ENCODE measurements around the gene TRMO. TPM values are rescaled to one million over a fixed set of nuclear protein-coding genes. Genes with fewer than 3 reads are reported as not detected.
A peak's percentile ranks its signal among the peaks of the same experiment; 100 is the strongest.

Gene TRMO
- total and polyA plus RNA-seq, 3 experiments from 2014 or later: 19.1 to 19.6 (median 19.2) TPM

GRCh38 chr9:97889941-97890887 is 32.1 kb downstream of the TRMO start:
- peak; percentile 31 to 73 (median 48) for DNase-seq
- ChIA-PET POLR2A (interaction anchor here (0.8 kb wide), 1 partner anchor 31 kb away, joined by 3 read pairs; no protein-coding TSS in a partner anchor), CTCF (interaction anchor here (0.6 to 5.8 kb wide), 15 partner anchors 10 to 427 kb away, joined by 3 to 87 read pairs (median 3); partner anchors contain the start of genes TRMO and XPA)
- Mint-ChIP-seq H3K9me3 (peaks cover 0 to 16% (median 5%) of the 10 kb centered on the region in 5 donors), H3K27ac (peak overlapping the region in 3 of 8 donors; percentile 32 to 75 (median 42)), H3K4me3 (peak overlapping the region in 1 of 7 donors; percentile 32), H3K36me3 (peaks cover 0 to 5% (median 4%) of the 10 kb centered on the region in 3 donors), H3K4me1 (peaks cover 3 to 7% (median 6%) of the 10 kb centered on the region in 3 donors), H3K27me3 (no peaks in the 10 kb centered on the region)
- Histone ChIP-seq H3K9me3 (ENCODE audit: low read length) (no peaks in the 10 kb centered on the region), H3K27me3 (ENCODE audit: insufficient read depth, low read length, poor library complexity, severe bottlenecking) (no peaks in the 10 kb centered on the region), H3K36me3 (ENCODE audit: insufficient read depth, low read length) (no peaks in the 10 kb centered on the region), H3K27ac (ENCODE audit: low read depth, low read length) (no peak overlapping the region), H3K4me1 (ENCODE audit: insufficient read depth, low read length) (peaks cover 9% of the 10 kb centered on the region), H3K4me3 (ENCODE audit: low read length) (no peak overlapping the region)

- Histone ChIP-seq H3K36me3 (ENCODE audit: insufficient read depth, low read length) (no peaks in the 10 kb centered on the region), H3K4me1 (ENCODE audit: insufficient read depth, low read length) (no peaks in the 10 kb centered on the region), H3K4me3 (ENCODE audit: low read length) (no peak overlapping the region), H3K9me3 (ENCODE audit: low read length) (no peaks in the 10 kb centered on the region), H3K27ac (ENCODE audit: low read depth, low read length) (no peak overlapping the region), H3K27me3 (ENCODE audit: insufficient read depth, low read length, poor library complexity, severe bottlenecking) (no peaks in the 10 kb centered on the region)
- ChIA-PET CTCF (interaction anchor here (3.1 kb wide), 1 partner anchor 10 kb away, joined by 22 read pairs; no protein-coding TSS in a partner anchor), POLR2A (no interaction called here)
- Mint-ChIP-seq H3K27me3 (peaks cover 0 to 1% of the 10 kb centered on the region in 2 donors), H3K4me3 (no peak overlapping the region), H3K9me3 (no peaks in the 10 kb centered on the region), H3K36me3 (peaks cover 3 to 12% (median 10%) of the 10 kb centered on the region in 3 donors), H3K4me1 (no peaks in the 10 kb centered on the region), H3K27ac (peak overlapping the region in 1 of 8 donors; percentile 33)
- no peak for DNase-seq
These were observed 42.0 kb downstream of the TRMO start for GRCh38 chr9:97880336-97880735.

- no peak for DNase-seq
- H3K4me1 Mint-ChIP-seq: no peaks in the 10 kb centered on the region
- H3K36me3 Mint-ChIP-seq: peaks cover 5 to 21% (median 8%) of the 10 kb centered on the region in 3 donors
- Histone ChIP-seq H3K4me1 (ENCODE audit: insufficient read depth, low read length) (no peaks in the 10 kb centered on the region), H3K27me3 (ENCODE audit: insufficient read depth, low read length, poor library complexity, severe bottlenecking) (no peaks in the 10 kb centered on the region), H3K9me3 (ENCODE audit: low read length) (no peaks in the 10 kb centered on the region), H3K4me3 (ENCODE audit: low read length) (no peak overlapping the region), H3K36me3 (ENCODE audit: insufficient read depth, low read length) (no peaks in the 10 kb centered on the region), H3K27ac (ENCODE audit: low read depth, low read length) (no peak overlapping the region)
- ChIA-PET CTCF (no interaction called here), POLR2A (no interaction called here)
- peaks cover 0 to 5% of the 10 kb centered on the region in 2 donors for H3K27me3 Mint-ChIP-seq
- H3K27ac Mint-ChIP-seq: peak overlapping the region in 1 of 8 donors; percentile 11
- H3K4me3 Mint-ChIP-seq: no peak overlapping the region
- peaks cover 0 to 1% (median 0%) of the 10 kb centered on the region in 5 donors for H3K9me3 Mint-ChIP-seq
These were observed 46.2 kb downstream of the TRMO start for GRCh38 chr9:97876061-97876460.

GRCh38 chr9:97875111-97875510 is 47.2 kb downstream of the TRMO start:
- Mint-ChIP-seq H3K27me3 (peaks cover 0 to 7% of the 10 kb centered on the region in 2 donors), H3K36me3 (peaks cover 5 to 28% (median 8%) of the 10 kb centered on the region in 3 donors), H3K9me3 (peaks cover 0 to 1% (median 0%) of the 10 kb centered on the region in 5 donors), H3K27ac (peak overlapping the region in 1 of 8 donors; percentile 33), H3K4me3 (no peak overlapping the region), H3K4me1 (no peaks in the 10 kb centered on the region)
- Histone ChIP-seq H3K4me1 (ENCODE audit: insufficient read depth, low read length) (no peaks in the 10 kb centered on the region), H3K4me3 (ENCODE audit: low read length) (no peak overlapping the region), H3K27ac (ENCODE audit: low read depth, low read length) (no peak overlapping the region), H3K27me3 (ENCODE audit: insufficient read depth, low read length, poor library complexity, severe bottlenecking) (no peaks in the 10 kb centered on the region), H3K9me3 (ENCODE audit: low read length) (no peaks in the 10 kb centered on the region), H3K36me3 (ENCODE audit: insufficient read depth, low read length) (no peaks in the 10 kb centered on the region)
- POLR2A ChIA-PET: no interaction called here
- CTCF ChIA-PET: no interaction called here
- DNase-seq: no peak

GRCh38 chr9:97874624-97875023 is 47.7 kb downstream of the TRMO start:
- DNase-seq: no peak
- Histone ChIP-seq H3K27ac (ENCODE audit: low read depth, low read length) (no peak overlapping the region), H3K4me3 (ENCODE audit: low read length) (no peak overlapping the region), H3K36me3 (ENCODE audit: insufficient read depth, low read length) (no peaks in the 10 kb centered on the region), H3K9me3 (ENCODE audit: low read length) (no peaks in the 10 kb centered on the region), H3K4me1 (ENCODE audit: insufficient read depth, low read length) (no peaks in the 10 kb centered on the region), H3K27me3 (ENCODE audit: insufficient read depth, low read length, poor library complexity, severe bottlenecking) (no peaks in the 10 kb centered on the region)
- no peaks in the 10 kb centered on the region for H3K4me1 Mint-ChIP-seq
- H3K27ac Mint-ChIP-seq: no peak overlapping the region
- ChIA-PET POLR2A (no interaction called here), CTCF (no interaction called here)
- H3K36me3 Mint-ChIP-seq: peaks cover 5 to 32% (median 8%) of the 10 kb centered on the region in 3 donors
- H3K27me3 Mint-ChIP-seq: peaks cover 0 to 10% of the 10 kb centered on the region in 2 donors
- peaks cover 0 to 1% (median 0%) of the 10 kb centered on the region in 5 donors for H3K9me3 Mint-ChIP-seq
- no peak overlapping the region for H3K4me3 Mint-ChIP-seq

- Histone ChIP-seq H3K36me3 (ENCODE audit: insufficient read depth, low read length) (no peaks in the 10 kb centered on the region), H3K9me3 (ENCODE audit: low read length) (no peaks in the 10 kb centered on the region), H3K4me3 (ENCODE audit: low read length) (no peak overlapping the region), H3K27me3 (ENCODE audit: insufficient read depth, low read length, poor library complexity, severe bottlenecking) (no peaks in the 10 kb centered on the region), H3K27ac (ENCODE audit: low read depth, low read length) (no peak overlapping the region), H3K4me1 (ENCODE audit: insufficient read depth, low read length) (no peaks in the 10 kb centered on the region)
- Mint-ChIP-seq H3K4me3 (no peak overlapping the region), H3K27ac (no peak overlapping the region), H3K4me1 (no peaks in the 10 kb centered on the region), H3K9me3 (peaks cover 0 to 2% (median 0%) of the 10 kb centered on the region in 5 donors), H3K36me3 (peaks cover 5 to 39% (median 8%) of the 10 kb centered on the region in 3 donors), H3K27me3 (peaks cover 3 to 15% of the 10 kb centered on the region in 2 donors)
- POLR2A ChIA-PET: no interaction called here
- no peak for DNase-seq
- CTCF ChIA-PET: no interaction called here
These were observed 48.4 kb downstream of the TRMO start for GRCh38 chr9:97873882-97874281.

DNA sequence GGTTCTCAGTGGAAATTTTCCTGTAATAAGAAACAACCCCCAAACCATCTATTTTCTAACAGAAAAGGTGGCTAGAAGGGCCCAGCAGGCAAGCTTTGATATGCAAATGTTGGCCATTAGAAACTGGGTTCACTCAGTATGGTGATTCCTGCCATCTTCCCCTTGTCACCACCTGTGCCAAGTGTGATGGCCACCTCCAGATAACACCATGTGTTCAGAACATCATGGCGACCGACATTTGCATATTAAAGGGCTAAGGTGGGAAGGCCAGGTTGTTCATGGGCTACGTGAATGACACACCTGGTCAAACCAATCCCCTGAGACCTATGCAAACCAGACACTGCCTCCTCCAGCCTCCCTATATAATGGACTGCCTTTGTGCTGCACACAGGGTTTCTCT is 48.9 kb downstream of the TRMO start:
- peaks cover 0 to 2% (median under 1%) of the 10 kb centered on the region in 5 donors for H3K9me3 Mint-ChIP-seq
- H3K9me3 ChIP-seq (ENCODE audit: low read length): no peaks in the 10 kb centered on the region
- ChIA-PET CTCF (no interaction called here), POLR2A (no interaction called here)
- H3K27ac ChIP-seq (ENCODE audit: low read depth, low read length): no peak overlapping the region
- H3K4me1 Mint-ChIP-seq: no peaks in the 10 kb centered on the region
- no peak overlapping the region for H3K27ac Mint-ChIP-seq
- H3K27me3 ChIP-seq (ENCODE audit: insufficient read depth, low read length, poor library complexity, severe bottlenecking): no peaks in the 10 kb centered on the region
- peaks cover 5 to 43% (median 8%) of the 10 kb centered on the region in 3 donors for H3K36me3 Mint-ChIP-seq
- H3K4me3 Mint-ChIP-seq: no peak overlapping the region
- no peak for DNase-seq
- no peaks in the 10 kb centered on the region for H3K4me1 ChIP-seq (ENCODE audit: insufficient read depth, low read length)
- no peaks in the 10 kb centered on the region for H3K36me3 ChIP-seq (ENCODE audit: insufficient read depth, low read length)
- peaks cover 5 to 20% of the 10 kb centered on the region in 2 donors for H3K27me3 Mint-ChIP-seq
- H3K4me3 ChIP-seq (ENCODE audit: low read length): no peak overlapping the region

DNA sequence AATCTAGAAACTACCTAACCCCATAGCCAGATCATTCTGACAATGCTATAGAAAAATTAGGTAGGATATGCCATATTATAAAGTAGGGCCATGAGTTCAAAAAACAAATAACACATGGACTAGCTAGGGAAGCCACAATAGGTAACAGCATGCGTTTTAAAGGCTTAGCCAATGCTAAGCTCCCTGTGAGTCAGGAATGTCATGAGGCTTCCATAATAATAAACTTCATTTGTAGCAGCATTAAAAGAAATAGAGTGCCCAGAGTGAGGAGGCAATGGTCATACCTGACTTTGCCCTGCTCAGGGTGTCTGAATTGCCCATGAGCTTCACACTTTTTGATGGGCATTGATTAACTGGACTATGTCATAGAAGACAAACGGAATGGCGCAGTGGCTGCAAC is 53.4 kb downstream of the TRMO start:
- Mint-ChIP-seq H3K9me3 (peaks cover 23 to 36% (median 35%) of the 10 kb centered on the region in 5 donors), H3K27me3 (peaks cover 34 to 56% of the 10 kb centered on the region in 2 donors), H3K36me3 (peaks cover 0 to 65% (median 5%) of the 10 kb centered on the region in 3 donors), H3K27ac (no peak overlapping the region), H3K4me3 (no peak overlapping the region), H3K4me1 (no peaks in the 10 kb centered on the region)
- no peak for DNase-seq
- H3K27me3 ChIP-seq (ENCODE audit: insufficient read depth, low read length, poor library complexity, severe bottlenecking): no peaks in the 10 kb centered on the region
- peaks cover 9% of the 10 kb centered on the region for H3K9me3 ChIP-seq (ENCODE audit: low read length)
- no peaks in the 10 kb centered on the region for H3K36me3 ChIP-seq (ENCODE audit: insufficient read depth, low read length)
- CTCF ChIA-PET: interaction anchor here (1.1 kb wide), 1 partner anchor 32 kb away, joined by 3 read pairs; no protein-coding TSS in a partner anchor
- POLR2A ChIA-PET: interaction anchor here (0.6 kb wide), 1 partner anchor 182 kb away, joined by 3 read pairs; no protein-coding TSS in a partner anchor
- no peak overlapping the region for H3K27ac ChIP-seq (ENCODE audit: low read depth, low read length)
- H3K4me1 ChIP-seq (ENCODE audit: insufficient read depth, low read length): no peaks in the 10 kb centered on the region
- H3K4me3 ChIP-seq (ENCODE audit: low read length): no peak overlapping the region
